ENCODE data around the gene GATA3. TPM values are rescaled to one million over a fixed set of nuclear protein-coding genes. Genes with fewer than 3 reads are reported as not detected.

The GATA3 gene
- total and polyA plus RNA-seq, 2 of the 8 experiments (the other 6 are each of a cell fraction or from before 2014, with no cell fraction given): 0.02 to 0.43 TPM

DNA sequence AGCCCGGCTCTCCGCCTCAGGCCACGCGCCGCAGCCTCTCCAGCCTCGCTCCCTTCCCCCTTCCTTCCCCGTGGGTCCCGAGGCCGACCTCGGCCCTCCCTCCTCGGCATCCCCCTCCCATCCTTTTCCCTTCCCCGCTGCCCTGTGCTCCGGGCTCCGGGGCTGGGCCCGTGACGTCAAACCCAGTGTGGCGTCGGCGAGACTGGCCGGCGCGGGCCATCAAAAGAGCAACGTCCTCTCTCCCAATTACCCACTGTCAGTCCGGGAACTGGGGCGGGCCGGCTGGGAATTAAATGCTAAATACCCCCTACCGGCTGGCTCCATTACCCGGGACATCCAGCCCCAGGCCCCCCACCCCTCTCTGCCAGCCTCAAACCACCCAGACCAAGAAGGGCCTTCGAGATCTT lies 2.6 kb upstream of the GATA3 start (continued):
- TF ChIP-seq GABPA (IDR thresholded peaks at IDR 0.05; ENCODE audit: borderline replicate concordance, insufficient read depth, low read length) (no peak), PHF8 (conservative IDR thresholded peaks at IDR 0.05; ENCODE audit: low read depth, low read length) (no peak), BCL11A (IDR thresholded peaks at IDR 0.05; ENCODE audit: low read depth in 2 of 2, low read length in 2 of 2) (no peak), SAP30 (IDR thresholded peaks at IDR 0.05; ENCODE audit: insufficient read depth, insufficient replicate concordance, low read length) (no peak), TCF12 (IDR thresholded peaks at IDR 0.05; ENCODE audit: low read depth, low read length) (no peak), BACH1 (IDR thresholded peaks at IDR 0.05; ENCODE audit: low read length) (no peak), CTBP2 (IDR thresholded peaks at IDR 0.05; ENCODE audit: borderline replicate concordance, insufficient read depth, insufficient read length, low read length) (peak; percentile 17), CBX8 (IDR thresholded peaks at IDR 0.05; ENCODE audit: borderline replicate concordance, low read depth, low read length) (no peak), HDAC6 (IDR thresholded peaks at IDR 0.05; ENCODE audit: low read depth, low read length) (no peak), FOSL1 (IDR thresholded peaks at IDR 0.05; ENCODE audit: insufficient read depth, low read depth, low read length) (no peak), GTF2F1 (IDR thresholded peaks at IDR 0.05; ENCODE audit: borderline replicate concordance, low read depth, low read length) (no peak), RXRA (IDR thresholded peaks at IDR 0.05; ENCODE audit: insufficient read depth, low read depth, low read length) (no peak), TBP (IDR thresholded peaks at IDR 0.05; ENCODE audit: low read depth, low read length) (no peak), CREB1 (IDR thresholded peaks at IDR 0.05) (peak; percentile 80), SIX5 (IDR thresholded peaks at IDR 0.05; ENCODE audit: low read depth, low read length) (no peak), KDM5A (IDR thresholded peaks at IDR 0.05; ENCODE audit: low read length) (no peak), SUZ12 (IDR thresholded peaks at IDR 0.05; ENCODE audit: low read length) (peak; percentile 55), SRF (IDR thresholded peaks at IDR 0.05; ENCODE audit: low read depth, low read length) (no peak), SP4 (IDR thresholded peaks at IDR 0.05; ENCODE audit: low read length) (no peak), SIRT6 (IDR thresholded peaks at IDR 0.05; ENCODE audit: low read length) (no peak), KDM1A (IDR thresholded peaks at IDR 0.05; ENCODE audit: borderline replicate concordance, low read length) (no peak), KDM4A (IDR thresholded peaks at IDR 0.05; ENCODE audit: low read depth, low read length, severe bottlenecking) (peak; percentile 60), SIN3A (conservative IDR thresholded peaks at IDR 0.05 in 1 of 2, IDR thresholded peaks at IDR 0.05 in 1 of 2; ENCODE audit: low read depth in 1 of 2, low read length in 2 of 2) (no peak)
- TF ChIP-seq, protein P1, sequence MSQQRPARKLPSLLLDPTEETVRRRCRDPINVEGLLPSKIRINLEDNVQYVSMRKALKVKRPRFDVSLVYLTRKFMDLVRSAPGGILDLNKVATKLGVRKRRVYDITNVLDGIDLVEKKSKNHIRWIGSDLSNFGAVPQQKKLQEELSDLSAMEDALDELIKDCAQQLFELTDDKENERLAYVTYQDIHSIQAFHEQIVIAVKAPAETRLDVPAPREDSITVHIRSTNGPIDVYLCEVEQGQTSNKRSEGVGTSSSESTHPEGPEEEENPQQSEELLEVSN (IDR thresholded peaks at IDR 0.05): no peak
- TF ChIP-seq, protein P2, sequence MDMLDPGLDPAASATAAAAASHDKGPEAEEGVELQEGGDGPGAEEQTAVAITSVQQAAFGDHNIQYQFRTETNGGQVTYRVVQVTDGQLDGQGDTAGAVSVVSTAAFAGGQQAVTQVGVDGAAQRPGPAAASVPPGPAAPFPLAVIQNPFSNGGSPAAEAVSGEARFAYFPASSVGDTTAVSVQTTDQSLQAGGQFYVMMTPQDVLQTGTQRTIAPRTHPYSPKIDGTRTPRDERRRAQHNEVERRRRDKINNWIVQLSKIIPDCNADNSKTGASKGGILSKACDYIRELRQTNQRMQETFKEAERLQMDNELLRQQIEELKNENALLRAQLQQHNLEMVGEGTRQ (IDR thresholded peaks at IDR 0.05; ENCODE audit: low read length): no peak

Measured in H1 (cell line).